Measurements from ENCODE around the gene XPNPEP3.

The XPNPEP3 gene

GRCh38 chr22:40979871-40980270 is 122.9 kb downstream of the XPNPEP3 start:
- H3K4me3 ChIP-seq (ENCODE audit: low read depth, low read length): no peak overlapping the region
- DNase-seq (ENCODE audit: low read depth): no peak
- no peak for TF ChIP-seq CTCF (IDR thresholded peaks at IDR 0.05; ENCODE audit: low read depth, low read length, missing control alignments)

Measured in GM12864 (cell line).